Fibroblast of mammary gland (primary cell): ENCODE data around the gene EBF4.
"Not testable (repeated sequence)": the region's sequence is repeated elsewhere in the genome, so short reads cannot be mapped to it uniquely, and the experiment has no call there.

ENCODE experiments used
- DNase-seq: peaks from one replicate; pipeline ENCODE4 v3.0.0-alpha.2; 2010; ENCODE audit warnings: low read depth
- H3K4me3 ChIP-seq: 2 replicates; pipeline ENCODE4 v1.5.1; 2011; ENCODE audit warnings: low read depth, mild to moderate bottlenecking, low read length, moderate library complexity; ENCODE audit not compliant: control insufficient read depth
- CTCF ChIP-seq: conservative IDR thresholded peaks from 2 replicates; pipeline ENCODE4 v1.5.1; 2011; ENCODE audit warnings: low read depth, low read length, inconsistent platforms; ENCODE audit not compliant: control insufficient read depth, insufficient read depth

Gene EBF4

GRCh38 chr20:2762578-2763131 is 70.1 kb downstream of the EBF4 start:
- no peak for TF ChIP-seq CTCF
- no peak for DNase-seq
- no peak overlapping the region for H3K4me3 ChIP-seq

GRCh38 chr20:2763186-2763585 is 70.6 kb downstream of the EBF4 start:
- H3K4me3 ChIP-seq, result no peak overlapping the region
- no peak for TF ChIP-seq CTCF
- no peak for DNase-seq

GRCh38 chr20:2767768-2768631 is 75.4 kb downstream of the EBF4 start:
- peak; percentile 27 for DNase-seq
- no peak for TF ChIP-seq CTCF
- no peak overlapping the region for H3K4me3 ChIP-seq

- TF ChIP-seq CTCF, result no peak
- H3K4me3 ChIP-seq, result no peak overlapping the region
- no peak for DNase-seq
These were observed 76.0 kb downstream of the EBF4 start for GRCh38 chr20:2768632-2769015.

GRCh38 chr20:2770091-2770490 is 77.5 kb downstream of the EBF4 start:
- not testable (repeated sequence) for H3K4me3 ChIP-seq, DNase-seq

- TF ChIP-seq CTCF, result no peak
- DNase-seq, result no peak
- no peak overlapping the region for H3K4me3 ChIP-seq
These were observed 79.1 kb downstream of the EBF4 start for GRCh38 chr20:2771631-2772080.

GRCh38 chr20:2773812-2774211 is 81.2 kb downstream of the EBF4 start:
- H3K4me3 ChIP-seq, result no peak overlapping the region
- TF ChIP-seq CTCF, result no peak
- DNase-seq, result no peak
